Left lobe of liver (tissue), 2 donors: ENCODE data around the gene TRPV6. TPM values are rescaled to one million over a fixed set of nuclear protein-coding genes. Genes with fewer than 3 reads are reported as not detected.

Experiments
- ATAC-seq: fragments of 200-7000 bp; cut with Tn5 transposase; one replicate; pipeline ENCODE4 v1.9.1; 2020; ENCODE audit warnings: mild to moderate bottlenecking, moderate library complexity
- DNase-seq: peaks from one replicate; pipeline ENCODE4 v3.0.0-alpha.2; 2020; ENCODE audit warnings: low spot score
- total RNA-seq: library from RNA; stranded (reverse); gene quantifications from one replicate; pipeline ENCODE4 v1.2.1, GENCODE V29; 2021
- donor health status: DM: no; HTN: no; CAD: no; lungs with moderate emphysema.
- donor health status: DM: no; HTN: yes; CAD: no.

The TRPV6 gene
- total RNA-seq, 1 donor from 2014 or later: 0.53 TPM

DNA sequence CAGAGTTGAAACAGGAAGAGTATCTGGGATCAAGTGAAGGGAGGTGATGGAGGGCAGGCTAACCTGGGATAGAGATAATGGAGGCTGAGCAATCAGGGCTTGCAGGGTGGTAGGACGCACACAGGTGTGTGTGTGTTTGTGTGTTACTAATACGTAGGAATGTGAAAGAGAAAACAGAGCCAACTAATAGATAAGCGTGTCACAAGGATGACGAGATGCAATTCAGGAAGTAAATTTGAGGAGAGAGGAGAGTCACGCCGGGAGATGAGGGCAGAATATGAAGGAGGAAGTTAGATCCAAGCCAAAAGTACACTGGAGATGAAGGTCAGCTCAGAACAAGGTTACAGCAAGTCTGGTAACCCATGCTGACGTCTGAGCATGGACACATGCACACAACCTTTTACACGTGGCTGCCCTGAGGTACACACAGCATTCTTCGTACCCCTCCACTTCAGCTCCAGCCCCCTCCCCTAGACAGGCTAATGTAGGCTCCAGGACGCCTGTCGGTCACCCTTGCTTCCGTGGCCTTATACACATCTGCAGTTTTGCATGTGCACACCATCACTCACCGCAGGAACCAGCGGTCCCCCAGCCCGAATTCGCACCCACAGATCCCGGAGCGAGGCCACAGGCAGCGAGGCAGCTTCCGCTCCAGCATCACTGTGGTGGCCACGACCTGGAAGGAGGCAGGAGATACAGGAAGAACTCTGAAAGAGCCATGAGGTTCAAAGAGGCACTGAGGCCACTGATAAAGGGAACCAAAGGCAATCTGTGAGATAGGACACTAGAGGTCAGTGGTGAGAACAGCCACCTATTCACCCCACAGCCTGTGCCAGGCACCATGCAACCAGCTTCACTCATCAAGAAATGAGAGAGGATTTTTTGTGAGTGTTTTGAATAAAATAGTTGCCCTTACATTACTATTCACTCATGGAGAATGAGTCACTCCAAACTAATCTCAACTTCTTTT is 23.7 kb upstream of the TRPV6 start:
- peak; percentile 90 for ATAC-seq
- DNase-seq: no peak

DNA sequence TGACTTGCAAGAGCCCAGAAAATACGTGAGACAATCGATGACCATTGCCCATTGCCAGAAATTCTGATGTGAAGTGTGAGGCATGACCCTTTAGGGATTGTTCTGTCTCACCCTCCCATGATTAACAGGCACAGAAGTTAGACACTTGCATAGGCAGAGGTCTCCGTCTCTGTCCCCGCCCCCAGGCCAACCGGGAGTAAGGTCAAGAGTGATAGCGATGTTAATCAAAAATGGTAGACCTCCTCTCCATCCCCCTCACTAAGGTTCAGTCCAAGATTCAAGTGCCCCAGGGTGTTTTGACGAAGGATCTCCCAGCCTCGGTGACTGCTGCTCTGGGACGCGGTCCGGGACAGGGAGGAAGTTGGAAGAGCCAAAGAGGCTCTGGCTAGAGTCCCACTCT is 22.7 kb upstream of the TRPV6 start:
- DNase-seq: no peak
- no peak for ATAC-seq

DNA sequence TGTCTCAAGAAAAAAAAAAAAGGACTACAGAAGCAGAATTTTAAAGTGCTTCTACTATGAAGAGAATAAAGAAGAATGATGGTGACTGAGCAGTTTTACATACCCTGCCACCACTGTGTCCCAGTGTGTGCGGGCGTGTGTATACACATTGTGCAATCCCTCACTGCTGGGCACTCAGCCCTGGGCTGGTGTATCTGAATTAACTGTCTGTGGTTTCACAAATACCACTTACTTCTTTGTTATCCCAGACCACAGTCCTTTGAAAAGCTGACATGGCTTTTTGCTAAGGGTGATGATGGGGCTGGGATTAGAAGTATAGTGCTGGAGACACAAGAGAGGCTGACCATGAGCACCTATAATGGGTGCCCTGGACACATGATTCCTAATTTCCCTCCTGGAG is 21.1 kb upstream of the TRPV6 start:
- peak; percentile 91 for ATAC-seq
- peak; percentile 72 for DNase-seq

DNA sequence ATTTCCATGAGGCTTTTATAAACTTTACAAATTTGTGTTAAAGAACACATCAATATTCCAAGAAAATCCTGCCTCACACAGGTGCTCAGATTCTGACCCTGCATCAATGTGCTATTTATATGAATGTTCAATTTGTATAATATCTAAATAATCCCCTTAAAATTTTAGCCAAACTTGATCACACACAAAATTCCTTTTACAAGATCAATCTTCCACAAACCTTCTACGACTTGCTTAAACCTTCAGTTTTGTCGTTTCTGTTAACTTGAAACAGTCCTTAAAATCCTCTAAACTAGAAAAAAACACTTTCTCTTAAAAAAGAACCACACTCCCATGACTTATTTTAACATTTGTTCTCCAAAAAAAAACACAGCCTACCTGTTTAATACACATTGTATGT is 20.2 kb upstream of the TRPV6 start:
- no peak for DNase-seq

DNA sequence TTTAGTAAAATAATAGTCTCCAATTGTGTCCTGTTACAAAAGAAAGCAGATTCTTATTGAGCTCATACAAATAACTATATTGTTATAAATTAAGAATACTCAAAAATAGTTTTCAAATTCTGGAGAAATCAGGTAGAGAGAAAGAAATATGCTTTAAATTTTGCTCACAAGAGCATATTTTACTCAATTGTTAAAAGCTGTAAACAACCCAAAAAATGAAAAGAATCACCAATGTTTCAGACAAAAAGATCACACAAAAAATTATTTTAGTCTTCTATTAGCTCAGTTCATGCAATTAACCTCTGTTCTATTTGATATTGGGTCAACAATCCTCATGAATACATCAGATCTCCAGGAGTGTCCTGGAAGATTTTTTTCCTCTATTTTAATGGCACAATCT is 18.6 kb upstream of the TRPV6 start:
- ATAC-seq (no peak), DNase-seq (no peak)

More for the DNA sequence above, 20.2 kb upstream of the TRPV6 start:
- no peak for ATAC-seq

DNA sequence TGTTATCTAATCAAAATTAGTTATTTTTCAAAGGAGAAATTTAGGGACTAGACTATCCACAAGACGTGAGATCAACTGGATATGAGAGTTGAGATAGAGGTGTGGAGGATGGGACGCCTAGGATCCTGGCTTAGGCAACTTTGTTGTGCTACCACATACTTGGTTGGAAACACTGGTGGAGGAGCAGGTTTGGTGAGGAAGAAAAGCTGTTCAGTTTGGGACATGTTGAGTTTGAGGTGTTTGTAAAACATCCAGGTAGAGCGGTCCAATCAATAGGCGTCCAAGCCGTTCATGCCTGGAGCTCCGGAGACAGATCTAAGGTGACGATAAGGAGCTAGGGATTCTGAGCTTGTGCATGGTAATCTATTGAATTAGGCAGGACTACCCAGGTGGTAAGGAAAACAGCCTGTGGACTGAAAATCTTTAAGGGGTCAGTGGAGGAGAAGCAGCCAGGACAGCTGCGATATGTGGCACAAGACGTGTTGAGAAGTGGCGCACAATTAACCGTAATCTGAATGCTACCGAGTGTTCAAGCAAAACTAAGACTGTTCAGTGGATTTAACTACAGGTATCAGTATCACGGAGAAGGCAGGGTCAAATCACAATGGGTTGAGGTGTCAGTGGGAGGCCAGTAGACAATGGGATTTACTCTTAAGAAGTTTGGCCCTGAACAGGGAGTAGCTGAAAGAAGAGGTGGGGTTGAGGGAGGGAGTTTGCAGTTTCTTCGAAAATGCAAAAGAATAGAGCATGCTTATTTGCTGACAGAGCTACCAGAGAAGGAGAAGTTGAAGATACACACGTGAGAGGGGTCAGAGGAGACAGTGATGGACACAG is 16.1 kb upstream of the TRPV6 start:
- ATAC-seq (no peak), DNase-seq (no peak)

DNA sequence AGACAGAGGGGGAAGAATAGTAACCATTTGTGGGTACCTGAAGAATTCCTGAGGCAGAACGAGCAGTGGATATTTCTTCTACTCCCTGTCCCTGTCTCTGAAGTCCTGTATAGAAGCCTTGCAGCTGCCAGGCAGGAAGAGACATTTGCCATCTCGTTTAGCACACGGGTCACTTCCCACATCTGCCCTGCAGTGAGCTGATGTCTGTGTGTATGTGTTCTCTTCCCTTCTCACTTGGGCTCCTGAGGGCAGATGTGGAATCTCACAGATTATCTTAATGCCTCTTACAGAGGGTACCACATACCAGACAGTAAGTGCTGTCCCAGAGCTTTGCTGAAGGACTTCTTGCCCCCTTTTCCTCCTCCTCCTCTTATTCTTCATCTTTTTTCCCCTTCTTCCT is 14.1 kb upstream of the TRPV6 start:
- no peak for DNase-seq
- no peak for ATAC-seq

DNA sequence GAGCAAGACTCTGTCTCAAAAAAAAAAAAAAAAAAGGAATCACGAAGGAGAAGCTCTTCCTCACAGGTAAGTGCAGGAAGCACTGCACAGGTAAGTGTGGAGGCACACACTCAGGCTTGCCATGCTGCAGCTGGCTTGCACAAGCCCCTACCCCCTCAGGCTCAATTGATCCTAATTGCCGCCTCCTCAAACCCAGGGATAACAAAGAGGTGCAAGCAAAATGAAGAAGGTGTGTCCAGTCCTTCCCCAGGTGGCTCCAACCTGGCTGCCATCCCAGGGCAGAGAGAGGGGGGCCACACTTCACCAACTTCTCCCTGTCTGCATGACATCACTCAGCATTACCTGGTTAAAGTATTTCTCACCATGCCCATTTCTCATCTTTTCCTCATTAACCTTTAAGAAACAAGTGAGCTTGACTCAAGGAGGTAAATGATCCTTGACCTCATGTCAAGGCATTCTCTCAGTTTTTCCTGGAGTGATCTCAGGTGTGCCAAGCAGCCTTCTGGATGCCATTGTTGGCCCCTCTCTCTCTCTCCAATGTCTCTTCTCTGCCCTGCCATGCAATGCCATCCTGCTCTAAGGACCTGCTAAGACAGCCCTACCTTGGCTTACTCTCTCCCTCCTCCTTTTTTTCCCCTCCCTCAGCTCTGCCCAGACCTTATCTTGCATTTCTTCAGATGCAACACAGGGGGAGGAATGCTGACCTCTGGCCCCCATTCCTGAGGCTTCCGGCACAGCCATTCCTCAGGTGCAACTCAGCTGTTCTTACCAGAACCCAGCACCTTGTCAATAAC is 13.0 kb upstream of the TRPV6 start:
- ATAC-seq (no peak), DNase-seq (no peak)

DNA sequence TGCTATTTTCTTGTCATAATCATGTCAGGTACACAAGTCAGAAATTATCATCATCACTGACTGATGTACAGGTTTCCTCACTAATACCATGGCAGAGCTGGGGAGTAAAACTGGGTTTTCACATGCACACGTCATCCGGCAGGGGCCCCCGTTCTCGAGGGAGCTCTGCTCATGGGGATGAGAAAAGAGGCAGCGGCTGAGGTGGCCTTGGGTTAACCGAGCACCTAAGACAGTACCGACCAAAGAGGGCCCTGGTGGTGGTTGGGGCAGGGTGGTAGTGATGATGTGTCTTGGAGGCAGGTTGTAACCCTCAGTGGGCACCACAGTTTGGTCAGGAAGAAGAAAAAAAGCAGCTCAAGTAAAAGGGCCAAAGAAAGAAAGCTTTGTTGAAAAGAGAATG is 12.1 kb upstream of the TRPV6 start:
- ATAC-seq (no peak), DNase-seq (no peak)

DNA sequence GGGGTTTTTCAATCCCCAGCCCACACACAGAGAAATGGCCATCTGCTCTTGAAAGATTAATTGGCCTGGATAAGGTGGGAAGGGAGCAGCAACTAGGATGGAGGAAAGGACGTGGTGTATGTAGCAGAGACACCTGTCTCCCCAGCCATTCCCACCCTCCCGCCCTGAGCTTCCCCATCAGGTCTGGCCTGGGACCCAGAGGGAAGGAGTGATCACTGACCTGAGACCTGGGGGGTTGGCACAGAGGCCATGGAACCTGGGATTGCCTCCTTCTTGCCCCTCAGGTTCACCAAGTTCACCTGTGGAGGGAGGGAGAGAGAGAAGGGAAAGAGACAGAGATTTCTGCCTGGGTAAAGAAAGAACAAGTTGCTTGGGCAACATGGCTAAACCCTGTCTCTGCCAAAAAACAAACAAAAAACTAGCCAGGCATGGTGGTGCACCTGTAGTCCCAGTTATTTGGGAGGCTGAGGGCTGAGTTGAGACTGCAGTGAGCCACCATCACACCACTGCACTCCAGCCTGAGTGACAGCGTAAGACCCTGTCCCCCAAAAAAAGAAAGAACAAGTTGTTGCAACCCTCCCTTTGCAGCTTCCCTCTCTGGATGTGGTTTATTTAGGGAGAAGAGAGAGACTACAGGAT is 11.3 kb upstream of the TRPV6 start:
- DNase-seq (no peak), ATAC-seq (no peak)

DNA sequence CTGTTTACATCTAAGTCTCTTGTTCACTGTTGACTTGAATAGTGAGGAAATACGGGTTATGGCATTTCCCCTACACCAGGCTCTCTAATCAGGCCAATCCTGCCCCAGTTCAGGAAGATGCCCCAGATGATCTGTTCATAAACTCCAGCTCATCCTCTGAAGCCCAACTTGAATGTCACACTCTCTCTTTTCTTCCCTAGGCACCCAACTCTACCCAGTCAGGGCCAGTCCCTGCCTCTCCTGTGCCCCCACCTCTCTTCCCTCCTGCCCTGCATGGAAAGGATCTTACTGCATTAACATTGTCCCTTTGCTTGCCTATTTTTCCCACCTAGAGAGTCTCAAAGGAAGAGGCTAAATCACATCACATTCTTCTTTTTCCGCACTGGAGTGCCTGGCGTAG is 10.6 kb upstream of the TRPV6 start:
- DNase-seq (no peak), ATAC-seq (no peak)

DNA sequence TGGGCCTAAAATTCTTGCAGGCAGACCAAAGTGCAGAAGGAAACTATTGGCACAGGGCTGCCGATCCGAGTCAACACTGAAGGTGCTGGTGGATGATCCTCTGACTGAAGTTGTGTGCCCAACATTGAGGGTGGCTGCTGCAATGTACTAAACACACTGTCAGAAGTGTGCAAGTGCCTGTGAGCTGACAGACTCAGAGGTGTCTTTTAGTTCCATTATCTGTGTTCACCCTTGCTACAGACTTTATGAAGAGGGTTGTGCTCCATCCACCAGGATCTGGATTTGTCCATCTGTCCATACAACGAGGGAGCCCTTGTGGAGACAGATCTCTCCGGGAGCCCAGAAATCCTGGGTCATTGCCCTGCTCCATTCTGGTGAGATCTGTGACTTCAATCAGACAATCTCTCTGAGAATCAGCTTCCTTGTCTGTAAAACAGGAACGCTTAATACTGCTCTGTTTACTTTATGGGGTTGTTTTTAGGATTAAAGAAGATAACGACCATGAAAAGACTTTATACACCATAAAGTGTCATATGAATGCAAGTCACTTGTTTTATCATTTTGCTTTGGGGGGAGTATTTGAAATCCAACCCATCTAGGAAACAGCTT is 9.5 kb upstream of the TRPV6 start:
- no peak for ATAC-seq
- DNase-seq: no peak

DNA sequence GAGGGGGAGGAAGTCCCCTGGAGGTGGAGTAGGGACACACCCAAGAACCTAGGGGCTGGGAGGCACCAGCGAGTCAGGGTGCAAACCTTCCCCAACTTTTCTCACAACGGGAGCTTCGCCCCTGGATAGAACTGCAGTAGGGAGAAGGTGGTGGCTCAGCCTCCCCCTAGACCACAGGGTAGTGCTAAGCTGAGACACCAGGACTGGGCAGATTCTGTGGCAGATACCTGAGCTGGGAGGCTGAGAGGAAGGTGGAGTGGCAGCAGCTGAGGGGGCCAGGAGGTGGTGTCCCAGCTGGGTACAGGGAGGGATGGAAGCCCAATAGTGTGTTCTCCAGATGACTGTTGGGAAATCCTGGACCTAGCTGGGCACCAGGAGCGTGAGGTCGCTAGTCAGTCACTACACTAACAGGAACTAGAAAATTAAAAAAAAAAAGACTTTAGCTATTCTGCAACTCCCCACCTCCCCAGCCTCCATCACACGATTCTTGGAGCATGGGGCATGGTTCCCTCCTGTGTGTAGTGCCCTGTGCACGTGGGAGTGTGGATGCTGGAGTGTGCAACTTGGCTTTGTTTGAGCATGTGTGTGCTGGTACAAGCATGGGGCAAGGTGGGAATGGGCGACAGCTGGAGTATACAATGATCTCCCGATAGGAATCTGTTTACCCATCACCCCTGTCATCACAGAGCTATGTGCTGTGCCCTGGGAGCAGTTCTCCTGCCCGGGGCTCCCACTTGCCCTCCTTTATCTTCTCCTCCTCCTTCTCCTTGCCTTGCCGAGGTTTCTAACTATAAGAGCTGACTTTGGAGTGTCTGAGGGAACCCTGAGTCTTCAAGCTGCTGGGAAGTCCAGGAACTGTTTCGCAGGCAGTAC is 8.8 kb upstream of the TRPV6 start:
- ATAC-seq (no peak), DNase-seq (no peak)

DNA sequence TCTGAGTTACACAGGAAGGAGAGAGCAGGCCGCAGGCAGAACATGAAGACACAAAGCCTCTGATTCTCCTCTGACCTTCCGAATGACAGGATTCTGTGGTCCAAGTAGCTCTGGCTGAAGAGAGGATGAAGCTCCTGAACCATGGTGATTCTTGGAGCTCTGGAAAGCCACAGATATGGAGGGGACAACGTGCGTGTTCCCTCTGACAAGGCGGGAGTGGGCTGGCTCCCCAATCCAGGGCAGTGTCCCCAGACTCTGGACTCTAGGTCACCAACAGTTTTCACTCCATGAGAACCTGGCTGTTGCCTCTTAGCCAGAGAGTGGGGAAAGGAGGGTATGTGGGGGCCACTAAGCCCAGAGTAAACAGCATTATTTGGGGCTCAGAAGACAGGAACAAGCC is 7.4 kb upstream of the TRPV6 start:
- DNase-seq (no peak), ATAC-seq (no peak)

DNA sequence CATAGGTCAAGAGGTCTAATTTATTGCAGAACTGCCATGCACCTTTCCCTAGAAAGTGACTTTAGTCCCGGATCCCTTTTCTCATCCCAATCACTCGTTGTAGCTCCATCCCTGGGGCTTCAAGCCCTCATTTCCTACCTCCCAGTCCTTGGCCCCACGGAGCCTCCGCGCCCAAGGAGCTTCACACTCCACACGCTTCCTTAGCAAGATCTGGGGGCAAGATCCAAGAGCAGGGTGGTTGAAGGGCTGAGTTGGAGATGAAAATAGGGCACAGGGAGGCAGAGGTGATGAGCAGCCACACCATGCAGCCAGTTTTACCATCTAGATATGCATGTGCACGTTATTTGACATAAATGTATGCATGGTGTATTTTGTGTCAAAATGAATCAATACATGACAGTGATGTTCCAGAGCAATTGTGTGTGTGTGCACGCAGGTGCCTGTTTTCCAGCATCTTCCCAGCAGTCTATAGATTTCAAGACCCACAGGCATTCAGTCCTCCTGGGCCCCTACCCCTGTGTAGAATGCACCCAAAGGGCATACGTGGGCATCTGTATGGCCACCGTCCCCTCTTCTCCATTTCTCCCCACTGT is 6.0 kb upstream of the TRPV6 start:
- DNase-seq: no peak
- ATAC-seq: no peak

DNA sequence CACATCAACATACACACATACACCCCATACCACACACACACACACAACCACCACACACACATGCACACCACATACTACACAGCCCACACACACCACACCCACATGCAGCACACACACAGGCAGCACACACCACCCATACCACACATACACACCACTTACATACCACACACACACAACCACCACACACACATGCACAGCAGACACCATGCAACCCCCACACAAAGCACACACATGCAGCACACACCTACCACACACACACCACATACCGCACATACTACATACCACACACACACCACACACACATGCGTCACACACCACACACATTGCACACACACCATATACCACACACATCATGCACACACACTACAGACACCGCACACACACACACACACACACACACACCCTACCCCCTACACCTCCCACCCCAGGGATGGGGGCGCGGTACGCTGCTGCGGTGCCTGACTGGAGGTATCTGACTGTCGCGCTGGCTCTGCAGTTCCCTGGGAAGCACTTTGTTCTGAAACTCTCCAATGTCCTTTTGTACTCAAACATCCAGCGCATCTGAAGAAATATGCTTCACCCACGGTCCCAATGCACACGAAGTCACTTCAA is 5.4 kb upstream of the TRPV6 start:
- no peak for DNase-seq
- no peak for ATAC-seq

DNA sequence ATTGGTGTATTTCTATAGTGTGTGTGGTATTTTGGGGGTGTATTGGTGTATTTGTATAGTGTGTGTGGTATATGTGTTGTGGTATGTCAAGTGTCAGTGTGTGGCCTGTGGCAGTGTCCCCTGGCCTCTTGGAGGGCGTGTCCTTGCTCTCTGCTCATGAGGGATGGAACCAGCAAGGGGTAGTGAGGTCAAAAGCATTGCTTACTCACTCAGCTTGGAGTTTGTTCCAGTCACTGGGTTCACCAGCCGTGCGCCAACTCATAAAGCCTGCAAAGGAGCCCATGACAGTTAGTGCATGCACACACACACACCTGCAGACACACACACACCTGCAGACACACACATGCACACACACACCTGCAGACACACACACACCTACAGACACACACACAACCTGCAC is 4.3 kb upstream of the TRPV6 start:
- ATAC-seq: peak; percentile 63
- DNase-seq: peak; percentile 38

DNA sequence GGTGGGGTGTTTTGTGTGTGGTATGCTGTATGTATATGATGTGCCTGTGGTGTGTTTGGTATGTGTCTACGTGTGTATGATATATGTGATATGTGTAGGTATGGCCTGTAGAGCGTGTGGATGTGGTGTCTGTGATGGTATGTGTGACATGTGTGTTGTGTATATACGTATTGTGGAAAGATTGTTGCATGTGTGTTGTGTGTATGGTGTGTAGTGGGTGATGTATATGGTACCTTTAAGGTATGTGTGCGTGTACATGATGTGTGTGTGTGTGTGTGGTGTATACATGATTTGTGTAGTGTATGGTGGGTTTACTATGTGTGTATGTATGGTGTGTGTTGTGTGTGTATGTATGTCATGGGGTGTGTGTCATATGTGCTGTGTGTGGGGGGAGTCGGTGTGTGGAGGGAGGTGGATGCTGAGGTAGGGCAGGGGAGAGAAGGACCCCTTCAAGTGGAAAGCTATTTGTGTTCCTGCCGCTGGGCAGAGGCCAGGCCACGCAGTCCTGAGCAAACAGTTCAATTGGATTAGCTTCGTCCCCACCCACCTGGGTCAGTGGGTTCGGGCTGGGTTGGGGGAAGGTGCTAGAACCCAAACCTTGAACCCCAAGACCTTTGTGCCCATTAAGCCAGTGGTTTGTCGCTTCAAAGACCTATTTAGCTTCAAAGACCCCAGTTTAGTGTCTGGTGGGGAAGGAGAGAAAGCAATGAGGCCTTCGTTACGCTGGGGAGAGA is 1.9 kb upstream of the TRPV6 start:
- ATAC-seq (no peak), DNase-seq (peak; percentile 6)
